C1 segment of cervical spinal cord (tissue), 14 donors: ENCODE measurements around the gene ISOC1.

Experiments
- DNase-seq, 14 donors: peaks; one replicate each; lab custom pipeline; 2025; lab: John Stamatoyannopoulos, UW

Gene ISOC1

DNA sequence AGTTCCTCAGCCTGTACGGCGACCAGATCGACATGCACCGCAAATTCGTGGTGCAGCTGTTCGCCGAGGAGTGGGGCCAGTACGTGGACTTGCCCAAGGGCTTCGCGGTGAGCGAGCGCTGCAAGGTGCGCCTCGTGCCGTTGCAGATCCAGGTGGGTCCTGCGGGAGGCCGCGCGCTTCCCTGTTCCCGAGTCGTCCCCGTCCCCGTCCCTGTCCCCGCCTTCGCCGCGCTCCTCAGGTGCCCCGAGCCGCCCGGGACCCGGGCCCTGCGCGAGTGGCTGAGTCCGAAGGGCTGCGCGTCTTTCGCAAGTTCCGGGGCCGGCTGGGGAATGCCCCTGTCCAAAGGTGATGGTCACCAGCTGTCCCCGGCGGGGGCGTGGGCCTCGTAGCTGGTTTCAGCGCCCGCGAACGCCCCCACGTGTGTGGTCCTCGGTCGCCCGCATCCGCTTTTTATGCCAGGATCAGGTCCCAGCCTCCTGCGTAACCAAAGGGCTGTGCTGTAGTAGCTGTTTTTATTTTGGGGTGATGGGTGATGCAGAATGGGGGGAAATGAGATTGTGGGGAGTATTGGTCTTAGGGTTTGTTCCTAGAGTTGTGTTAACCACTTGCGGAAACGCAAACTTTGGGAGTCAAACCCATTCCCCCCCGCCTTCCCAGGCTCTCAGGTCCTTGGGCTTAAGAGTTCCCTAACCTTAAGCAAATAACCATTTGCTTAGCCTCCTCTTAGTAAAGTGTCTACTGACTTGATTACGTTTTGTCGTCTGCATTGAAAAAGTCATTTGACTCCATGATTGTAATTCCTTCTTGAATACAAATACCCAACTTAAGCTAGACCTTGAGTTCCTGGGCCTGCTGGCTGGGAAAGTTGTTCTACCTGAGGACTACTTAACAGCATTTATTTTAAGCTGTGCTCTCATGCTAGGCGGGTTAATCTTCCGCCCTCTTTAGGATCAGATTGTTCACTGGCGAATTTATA, 663 bp downstream of the ISOC1 start:
- DNase-seq: peak in 9 of 14 donors; percentile 50 to 78 (median 69)

DNA sequence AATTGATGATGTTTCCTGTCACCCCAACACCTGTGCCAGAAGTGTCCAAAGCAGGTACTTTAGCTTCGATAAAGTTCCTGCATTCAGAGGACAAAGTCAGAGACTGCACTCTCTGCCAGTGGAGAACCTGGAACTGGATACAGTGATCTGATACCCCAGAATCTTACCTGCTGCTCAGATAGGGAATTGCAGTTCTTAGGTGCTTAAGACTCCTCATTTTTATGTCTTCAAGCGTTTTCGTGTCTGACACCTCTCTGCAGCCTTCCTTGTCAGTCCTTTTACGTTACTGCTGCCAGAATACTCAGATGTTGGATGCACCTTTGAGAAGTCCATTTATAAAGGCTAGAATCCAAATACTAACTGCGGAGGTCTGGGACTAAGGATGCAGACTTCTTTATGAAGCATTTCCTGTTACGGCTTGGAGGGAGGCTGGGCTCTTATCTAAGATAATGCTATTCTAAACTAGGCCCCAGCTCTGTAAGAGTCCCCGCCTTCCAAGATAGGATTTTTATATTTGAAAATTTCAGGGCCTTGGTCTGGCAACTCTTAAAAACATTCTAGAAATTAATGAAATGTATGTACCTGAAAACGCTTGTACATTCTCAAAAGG, 1.9 kb downstream of the ISOC1 start:
- no peak for DNase-seq

DNA sequence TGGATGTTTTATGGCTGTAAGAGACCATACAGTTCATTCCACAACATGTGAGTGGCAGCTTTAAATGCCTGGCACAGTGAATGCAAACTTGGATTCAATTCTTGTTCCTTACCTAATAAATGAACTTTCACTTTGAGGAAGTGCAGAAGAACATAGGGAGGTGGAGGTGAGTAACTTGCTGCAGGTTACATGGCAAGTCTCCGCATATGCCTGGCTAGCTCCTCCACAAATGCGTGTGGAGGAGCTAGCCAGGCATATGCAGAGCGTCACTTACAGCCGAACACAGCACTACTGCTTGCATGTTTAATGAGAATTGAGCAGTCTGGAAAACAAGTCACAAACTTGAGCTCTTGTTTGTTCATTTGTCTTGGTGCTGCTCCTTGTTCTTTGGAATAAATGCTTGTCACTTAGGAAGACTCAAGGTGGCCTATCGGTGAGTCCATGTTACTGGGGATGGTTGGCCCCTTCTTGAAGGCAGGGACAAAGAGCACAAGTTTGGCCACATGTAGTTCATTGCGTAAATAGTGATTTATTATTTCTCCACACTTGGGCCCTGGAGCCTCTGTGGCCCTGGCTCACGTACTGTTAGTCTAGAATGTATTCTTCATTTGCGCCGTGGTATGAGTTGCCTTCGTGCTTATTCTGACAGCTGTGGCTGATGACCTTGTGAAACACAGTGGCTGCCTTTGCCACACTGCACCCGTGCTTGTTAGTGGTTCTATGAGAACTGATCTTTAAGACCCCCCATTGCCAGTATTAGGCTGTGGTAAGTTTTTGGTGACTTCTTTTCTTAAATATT, 3.1 kb downstream of the ISOC1 start:
- no peak for DNase-seq

DNA sequence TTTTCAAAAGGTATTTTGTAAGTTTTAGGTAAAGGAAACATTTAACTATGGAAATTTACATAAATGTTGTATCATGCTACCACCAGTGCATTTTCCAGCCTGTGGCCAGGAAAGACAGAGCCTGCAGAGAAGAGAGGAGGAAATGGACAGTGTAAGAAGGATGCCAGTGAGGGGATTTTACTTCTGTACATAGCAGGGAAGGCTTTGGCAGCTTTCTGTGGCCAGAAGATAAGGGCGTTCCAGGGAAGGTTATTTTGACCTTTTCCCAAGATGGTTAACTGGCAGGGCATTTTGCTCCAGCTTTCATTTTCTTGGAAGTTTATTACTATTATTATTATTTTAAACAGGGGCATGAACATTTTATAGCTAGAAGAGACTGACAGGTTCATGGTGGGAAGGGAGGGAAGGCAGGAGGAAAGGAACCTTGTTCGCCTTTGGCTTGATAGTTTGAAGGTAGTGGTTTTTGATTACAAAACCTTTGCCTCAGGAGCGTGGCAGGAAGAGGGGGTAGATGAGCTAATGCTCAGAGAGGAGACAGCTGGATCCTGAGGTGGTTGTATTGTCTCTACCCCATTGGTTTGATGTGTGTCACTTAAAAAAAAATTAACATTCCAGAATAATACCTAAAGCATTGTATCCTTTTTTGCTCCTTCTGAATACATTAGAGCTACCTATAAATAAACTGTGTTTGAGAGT, 4.1 kb downstream of the ISOC1 start:
- DNase-seq: no peak

DNA sequence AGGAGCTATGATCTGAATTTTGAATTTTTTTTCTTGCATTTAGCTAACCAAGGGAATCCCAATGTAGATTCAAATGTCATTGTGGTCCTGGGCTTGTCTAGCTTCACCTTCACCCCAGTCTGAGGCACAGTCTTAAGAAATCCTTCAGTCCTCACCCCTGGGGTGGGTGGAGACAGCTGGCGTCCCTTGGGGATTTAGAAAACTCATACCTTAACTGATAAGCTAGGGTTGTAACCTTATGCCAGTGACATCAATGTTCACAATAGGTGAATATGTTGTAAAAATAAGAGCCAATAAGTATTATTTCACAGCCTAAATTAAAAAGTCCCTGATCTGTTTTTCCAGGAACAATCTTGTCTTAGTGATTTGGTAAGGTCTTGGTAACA, 4.6 kb downstream of the ISOC1 start:
- DNase-seq: no peak

DNA sequence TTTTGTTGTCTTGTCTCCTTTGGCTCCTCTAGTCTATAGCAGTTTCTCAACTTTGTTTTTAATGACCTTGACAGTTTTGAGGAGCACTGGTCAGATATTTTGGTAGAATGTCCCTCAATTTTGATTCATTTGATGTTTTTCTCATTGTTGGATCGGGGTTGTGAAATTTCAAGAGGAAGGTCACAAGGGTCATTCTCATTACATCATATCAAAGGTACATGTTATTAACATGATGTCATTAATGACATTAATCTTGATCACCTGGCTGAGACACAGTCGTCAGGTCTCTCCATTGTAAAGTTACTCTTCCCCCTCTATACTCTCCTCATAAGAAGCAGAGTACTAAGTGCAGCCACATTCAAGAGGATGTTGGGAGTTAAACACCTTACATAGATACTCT, 7.2 kb downstream of the ISOC1 start:
- no peak for DNase-seq

DNA sequence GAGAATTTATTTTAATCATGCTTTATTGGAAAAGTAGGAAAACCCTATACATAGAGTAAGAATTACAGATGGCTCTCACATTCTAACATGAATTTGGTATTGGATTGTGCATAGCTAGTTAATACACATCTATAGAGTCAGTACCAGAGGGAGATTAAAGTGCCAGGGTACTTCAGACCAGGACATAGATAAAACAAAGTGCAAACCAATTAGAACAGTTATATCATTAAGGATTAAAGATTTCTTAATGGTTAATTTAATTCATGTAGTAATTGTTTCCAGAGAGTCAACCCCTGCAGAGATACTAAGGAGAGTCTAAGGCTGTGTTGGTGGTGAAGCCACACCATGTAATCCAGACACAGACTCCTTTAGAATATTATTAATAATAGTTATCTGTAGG, 8.8 kb downstream of the ISOC1 start:
- no peak for DNase-seq

DNA sequence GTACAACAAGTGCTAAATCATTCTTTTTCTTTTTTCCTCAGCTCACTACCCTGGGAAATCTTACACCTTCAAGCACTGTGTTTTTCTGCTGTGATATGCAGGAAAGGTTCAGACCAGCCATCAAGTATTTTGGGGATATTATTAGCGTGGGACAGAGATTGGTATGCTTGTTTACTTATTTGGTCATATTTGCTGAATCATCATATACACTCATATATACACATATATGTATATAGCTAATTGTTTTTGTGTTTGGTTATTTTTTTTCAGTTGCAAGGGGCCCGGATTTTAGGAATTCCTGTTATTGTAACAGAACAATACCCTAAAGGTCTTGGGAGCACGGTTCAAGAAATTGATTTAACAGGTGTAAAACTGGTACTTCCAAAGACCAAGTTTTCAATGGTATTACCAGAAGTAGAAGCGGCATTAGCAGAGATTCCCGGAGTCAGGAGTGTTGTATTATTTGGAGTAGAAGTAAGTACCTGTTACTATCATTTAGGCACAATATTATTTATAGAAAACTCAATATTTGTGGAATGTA, 10.4 kb downstream of the ISOC1 start:
- DNase-seq: no peak

DNA sequence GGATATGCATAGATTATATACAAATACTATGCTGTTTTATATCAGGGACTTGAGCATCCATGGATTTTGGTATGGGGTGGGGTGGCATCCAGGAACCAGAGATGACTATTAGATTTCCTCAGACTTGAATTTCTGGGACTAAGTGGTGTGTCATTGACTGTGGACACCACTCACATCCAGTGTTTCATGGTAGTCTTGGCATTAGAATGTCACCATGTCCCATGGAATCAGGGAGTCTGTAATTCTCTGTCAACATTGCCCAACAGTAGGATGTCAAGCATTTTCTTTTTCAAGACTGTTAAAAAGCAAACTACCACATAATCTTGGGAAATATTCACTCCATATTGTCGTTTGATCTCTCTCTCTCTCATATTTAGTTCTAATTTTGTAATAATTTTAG, 13.1 kb downstream of the ISOC1 start:
- DNase-seq: no peak

DNA sequence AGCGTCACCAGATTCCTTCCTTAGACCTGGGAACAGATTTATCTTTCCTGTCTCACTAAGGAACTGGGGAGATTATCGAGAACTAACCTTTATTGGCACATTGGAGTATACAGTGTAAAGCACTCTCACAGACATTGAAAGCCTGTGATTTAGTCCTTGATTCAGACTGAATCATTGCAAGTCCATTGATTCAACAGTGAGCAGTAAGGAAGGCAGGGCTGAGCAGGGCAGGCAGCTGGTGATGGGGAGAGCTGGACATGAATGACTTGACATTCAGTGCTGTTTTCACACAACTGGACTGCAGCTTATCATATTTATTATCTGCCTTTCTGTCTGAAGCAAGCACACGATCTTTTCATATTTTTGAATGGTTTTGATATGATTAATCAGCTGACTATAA, 16.2 kb downstream of the ISOC1 start:
- DNase-seq: no peak

DNA sequence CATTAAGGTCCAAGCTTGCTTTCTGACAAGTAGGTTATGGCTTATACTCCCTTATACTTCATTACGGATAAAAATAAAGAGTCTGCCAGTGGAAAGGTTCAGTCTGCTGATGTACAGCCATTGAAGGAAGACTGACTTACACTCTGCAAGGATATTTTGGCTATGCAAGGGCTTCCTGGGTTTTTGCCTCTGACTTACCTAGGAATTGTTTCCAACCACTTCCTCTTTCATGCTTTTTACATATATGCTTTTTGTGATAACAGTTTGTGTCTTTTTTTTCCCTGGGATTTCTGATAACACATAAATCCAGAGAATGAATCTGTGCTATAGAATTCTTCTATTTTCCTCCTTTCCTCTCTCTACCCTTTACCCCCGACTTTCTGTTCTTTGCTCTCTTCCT, 16.8 kb downstream of the ISOC1 start:
- DNase-seq: no peak

DNA sequence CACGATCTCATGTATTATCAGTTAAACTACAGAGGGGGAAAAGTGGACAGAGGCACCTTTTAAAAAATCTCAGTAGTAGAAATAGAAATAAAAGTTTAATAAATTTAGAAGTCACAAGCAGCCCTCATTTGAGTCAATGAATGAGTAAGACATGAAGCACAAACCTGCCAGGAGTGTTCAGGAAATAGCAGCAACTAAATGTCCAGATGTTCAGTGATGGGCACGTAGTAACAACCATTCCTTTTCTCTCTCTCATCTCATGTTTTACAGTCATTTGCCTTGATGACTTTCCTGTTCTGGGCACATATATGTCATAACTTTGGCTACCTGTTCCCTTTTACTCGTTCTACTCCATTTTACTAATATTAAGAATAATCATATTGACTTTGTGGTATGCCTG, 17.7 kb downstream of the ISOC1 start:
- DNase-seq: no peak

DNA sequence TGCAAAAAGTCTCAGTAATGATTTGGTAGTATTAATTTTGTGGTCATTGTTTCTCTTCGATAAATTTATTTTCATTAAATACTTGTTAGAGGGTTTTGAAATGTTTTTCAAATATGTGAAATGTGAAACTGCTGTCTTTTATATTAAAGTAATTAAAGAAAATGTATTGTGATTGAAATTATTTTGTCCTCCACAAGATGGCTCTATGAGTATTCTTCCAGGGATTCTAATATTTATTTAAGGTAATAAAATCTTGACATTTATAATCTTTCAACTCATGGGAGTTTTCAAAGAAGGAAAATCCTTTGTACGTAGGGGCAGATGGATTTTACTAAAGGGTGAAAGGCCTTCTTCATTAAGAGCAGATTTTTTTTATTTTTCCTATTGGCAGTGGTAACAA, 19.3 kb downstream of the ISOC1 start:
- no peak for DNase-seq

DNA sequence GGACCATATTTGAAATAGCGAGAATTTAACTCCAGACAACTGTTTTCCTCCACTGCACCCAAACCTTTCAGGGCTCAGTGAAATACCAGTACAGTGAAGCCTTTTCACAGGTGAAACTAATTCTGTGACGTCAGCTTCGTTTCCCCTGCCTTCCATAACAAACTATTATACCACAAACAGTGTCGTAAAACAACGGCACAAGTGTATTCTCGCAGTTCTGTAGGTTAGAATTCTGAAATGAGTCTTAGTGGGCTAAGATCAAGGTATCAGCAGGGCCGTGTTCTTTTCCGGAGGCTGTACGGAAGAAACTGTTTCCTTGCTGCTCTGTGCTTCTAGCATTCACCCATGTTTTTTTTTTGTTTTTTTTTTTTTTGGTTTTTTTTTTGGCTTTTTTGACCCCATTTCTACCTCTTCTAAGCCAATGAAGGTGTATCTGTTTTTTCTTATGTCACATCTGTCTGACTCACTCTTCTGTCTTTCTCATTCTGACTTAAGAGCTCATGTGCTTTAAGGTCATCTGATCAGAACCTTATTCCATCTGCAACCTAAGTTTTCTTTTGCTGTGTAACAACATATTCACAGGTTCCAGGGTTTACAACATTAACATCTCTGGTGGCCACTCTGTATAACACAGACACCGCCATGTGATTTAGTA, 20.1 kb downstream of the ISOC1 start:
- no peak for DNase-seq

DNA sequence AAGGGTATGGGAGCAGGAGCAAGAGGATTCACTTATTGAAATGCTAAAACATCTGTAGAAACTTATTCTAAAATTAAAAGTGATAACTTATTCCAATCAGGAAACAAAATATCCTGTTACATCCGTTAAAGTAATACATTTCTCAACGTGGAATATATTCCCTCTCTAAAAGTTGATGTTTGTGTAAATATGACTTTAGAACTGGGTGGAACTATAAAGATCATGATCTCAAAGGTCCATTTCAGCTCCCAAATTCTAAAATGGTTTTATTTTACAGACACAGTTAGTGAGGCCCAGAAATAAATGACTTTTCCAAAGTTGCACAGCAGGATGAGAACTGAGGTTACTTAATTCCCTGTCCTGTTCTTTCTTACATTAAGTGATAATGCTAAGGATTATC, 21.1 kb downstream of the ISOC1 start:
- DNase-seq: no peak

DNA sequence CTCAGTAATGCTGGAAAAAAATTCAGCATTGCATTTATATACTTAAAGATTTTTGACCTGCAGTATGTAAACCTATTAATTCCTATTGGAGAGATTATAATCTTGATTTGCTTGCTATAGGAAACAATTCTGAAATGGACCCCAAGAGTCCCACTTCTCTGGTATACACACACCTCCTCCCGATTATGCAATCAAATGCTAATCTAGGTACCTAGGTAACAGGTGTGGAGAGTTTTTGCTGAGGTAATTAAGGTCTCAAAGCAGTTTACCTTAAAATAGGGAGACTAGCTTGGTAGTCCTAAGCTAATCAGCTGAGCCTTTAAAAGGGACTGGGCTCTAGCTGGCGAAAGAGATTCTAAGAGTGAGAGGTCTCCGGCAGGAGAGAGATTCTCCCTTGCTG, 22.2 kb downstream of the ISOC1 start:
- DNase-seq: no peak

DNA sequence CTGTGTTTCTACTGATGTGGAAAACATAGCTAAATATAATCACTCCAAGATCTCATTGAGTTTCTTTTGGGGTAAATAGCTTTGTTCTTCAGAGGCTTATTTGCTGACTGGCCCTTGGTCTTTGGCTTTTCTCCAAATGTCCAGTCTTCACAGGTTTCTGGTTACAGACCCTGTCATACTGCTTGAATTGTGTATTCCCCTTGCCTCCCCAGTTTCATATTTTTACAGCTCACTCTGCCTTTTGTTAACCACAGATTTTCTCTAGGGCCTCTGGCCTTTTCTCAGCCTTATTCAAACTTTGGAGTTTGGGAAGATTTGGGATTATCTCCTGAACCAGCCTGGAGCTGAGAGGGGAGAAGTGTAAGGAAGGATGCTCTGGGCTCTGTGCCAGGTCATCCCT, 23.9 kb downstream of the ISOC1 start:
- DNase-seq: no peak

DNA sequence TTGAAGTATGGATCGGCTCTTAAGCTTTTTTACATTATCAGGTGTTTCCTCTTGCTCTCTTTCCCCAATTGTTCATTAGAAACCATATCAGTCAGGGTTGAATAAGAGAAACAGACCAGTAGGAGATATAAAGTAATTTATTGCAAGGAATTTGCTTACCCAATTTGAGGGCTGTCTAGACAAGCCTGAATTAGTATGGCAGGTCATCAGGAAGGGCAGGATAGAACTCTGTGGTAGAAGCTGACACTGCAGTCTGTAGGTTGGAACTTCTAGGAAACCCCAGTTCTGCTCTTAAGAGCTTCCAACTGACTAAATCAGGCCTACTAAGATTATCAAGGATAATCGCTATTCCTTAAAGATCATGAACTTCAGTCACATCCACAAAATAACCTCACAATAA, 24.3 kb downstream of the ISOC1 start:
- DNase-seq: no peak

DNA sequence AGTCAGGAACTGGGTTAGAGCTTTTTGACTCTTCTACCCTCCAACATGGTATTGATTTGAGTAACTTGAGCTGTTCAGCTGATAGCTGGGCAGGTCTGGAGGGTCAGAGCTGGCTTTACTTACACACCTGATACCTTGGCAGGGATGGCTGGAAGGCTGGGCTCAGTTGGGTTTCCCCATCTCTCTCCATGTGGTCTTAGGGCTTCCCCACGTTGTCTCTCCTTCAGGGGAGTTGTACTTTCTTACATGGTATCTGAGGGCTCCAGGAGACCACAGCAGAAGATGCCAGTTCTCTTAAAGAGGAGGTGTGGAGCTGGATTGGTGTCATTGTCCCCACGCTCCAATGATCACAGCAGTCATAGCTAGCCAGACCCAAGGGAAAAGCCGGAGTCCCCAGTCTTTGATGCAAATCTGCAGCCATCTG, 25.6 kb downstream of the ISOC1 start:
- no peak for DNase-seq

DNA sequence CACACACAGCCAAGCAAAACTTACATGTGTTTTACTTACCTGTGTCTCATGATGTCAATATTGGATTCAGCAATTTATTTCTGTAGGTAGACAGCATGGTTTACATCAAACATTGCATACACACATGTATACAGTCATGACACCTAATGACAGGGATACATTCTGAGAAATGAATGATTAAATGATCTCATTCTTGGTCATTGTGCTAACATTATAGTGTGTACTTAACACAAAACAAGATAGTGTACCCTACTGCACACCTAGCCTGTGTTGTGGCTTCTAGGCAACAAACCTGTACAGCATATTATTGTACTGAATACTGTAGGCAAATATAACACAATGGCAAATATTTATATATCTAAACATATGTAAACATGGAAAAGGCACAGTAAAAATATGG, 28.0 kb downstream of the ISOC1 start:
- no peak for DNase-seq

DNA sequence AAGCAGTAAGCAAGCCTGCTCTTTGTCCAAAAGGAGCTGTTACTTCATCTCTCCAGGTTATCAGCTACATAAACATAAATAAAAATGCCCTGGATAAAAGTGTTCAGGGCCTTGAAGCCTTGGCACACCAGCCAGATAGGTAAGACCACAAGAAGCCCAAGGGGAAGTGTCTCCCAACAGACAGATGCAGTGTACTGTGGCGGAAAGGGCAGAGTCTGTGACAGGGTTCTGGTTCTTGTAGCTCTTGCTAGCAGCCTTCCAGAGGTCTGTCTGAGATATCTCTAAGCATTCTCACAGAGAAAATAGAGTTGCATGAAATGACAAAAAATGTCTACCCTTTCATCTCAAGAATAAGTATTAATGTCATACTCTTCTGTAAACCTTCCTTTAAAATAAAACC, 30.1 kb downstream of the ISOC1 start:
- DNase-seq: no peak
